Neural crest cell (in vitro differentiated cells): ENCODE data around the gene SLC13A4. TPM values are rescaled to one million over a fixed set of nuclear protein-coding genes. Genes with fewer than 3 reads are reported as not detected.
A peak's percentile ranks its signal among the peaks of the same experiment; 100 is the strongest.
"Not testable (repeated sequence)": the region's sequence is repeated elsewhere in the genome, so short reads cannot be mapped to it uniquely, and the experiment has no call there.

ENCODE experiments used
- DNase-seq: peaks from one replicate; pipeline ENCODE4 v3.0.0; 2021; ENCODE audit warnings: low read depth, mixed read lengths, low spot score
- H3K27ac Mint-ChIP-seq: one replicate; pipeline ENCODE4 v1.8.0; 2021; ENCODE audit warnings: mild to moderate bottlenecking, mixed read lengths; ENCODE audit not compliant: unreplicated experiment
- H3K27me3 Mint-ChIP-seq: 2 replicates; pipeline ENCODE4 v1.8.0; 2021; ENCODE audit warnings: low read depth, mild to moderate bottlenecking, mixed read lengths
- H3K36me3 Mint-ChIP-seq: 2 replicates; pipeline ENCODE4 v1.8.0; 2021; ENCODE audit warnings: low read depth, mild to moderate bottlenecking, mixed read lengths
- H3K4me1 Mint-ChIP-seq: 2 replicates; pipeline ENCODE4 v1.8.0; 2021; ENCODE audit warnings: mixed read lengths
- H3K4me3 Mint-ChIP-seq: one replicate; pipeline ENCODE4 v1.8.0; 2021; ENCODE audit warnings: mild to moderate bottlenecking, mixed read lengths
- H3K9me3 Mint-ChIP-seq: 2 replicates; pipeline ENCODE4 v1.8.0; 2021; ENCODE audit warnings: mixed read lengths
- CTCF ChIP-seq: fragments of 200-600 bp; sonication (generic); conservative IDR thresholded peaks from 2 replicates; pipeline ENCODE4 v1.5.0; 2021; ENCODE audit warnings: antibody characterized with exemption, mild to moderate bottlenecking
- total RNA-seq: library from RNA; stranded (reverse); gene quantifications from 2 replicates; pipeline ENCODE4 v1.2.1, GENCODE V29; 2021

The SLC13A4 gene
- total RNA-seq, 1 donor from 2014 or later = 0.68 TPM

- no peak for TF ChIP-seq CTCF
- peaks cover 4% of the 10 kb centered on the region for H3K36me3 Mint-ChIP-seq
- no peak overlapping the region for H3K27ac Mint-ChIP-seq
- no peak overlapping the region for H3K4me3 Mint-ChIP-seq
- H3K27me3 Mint-ChIP-seq = no peaks in the 10 kb centered on the region
- H3K9me3 Mint-ChIP-seq = no peaks in the 10 kb centered on the region
- DNase-seq = no peak
- H3K4me1 Mint-ChIP-seq = peaks cover 5% of the 10 kb centered on the region
Measured at GRCh38 chr7:135648235-135648634, 79.8 kb downstream of the SLC13A4 start.

DNA sequence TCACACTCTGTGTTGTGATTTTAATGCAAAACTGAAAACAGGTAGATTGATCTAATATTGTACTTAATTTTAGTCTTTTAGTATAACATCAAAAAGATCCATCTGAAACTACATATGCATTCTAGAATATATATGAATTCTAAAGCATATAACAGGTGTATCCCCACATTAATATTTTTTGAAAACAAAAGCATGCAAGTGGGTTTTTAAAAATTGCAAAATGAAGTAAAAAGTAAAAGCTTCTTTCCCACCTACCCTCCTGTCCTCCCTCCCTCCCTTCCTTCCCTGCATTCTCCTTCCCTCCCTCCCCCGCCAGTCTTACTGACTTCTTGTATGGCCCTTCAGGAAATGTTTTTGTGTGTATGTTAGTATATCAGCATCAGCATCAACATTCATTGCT, 80.2 kb downstream of the SLC13A4 start:
- H3K4me1 Mint-ChIP-seq = no peaks in the 10 kb centered on the region
- H3K27ac Mint-ChIP-seq = no peak overlapping the region
- H3K36me3 Mint-ChIP-seq = peaks cover 4% of the 10 kb centered on the region
- no peak for TF ChIP-seq CTCF
- no peaks in the 10 kb centered on the region for H3K27me3 Mint-ChIP-seq
- H3K9me3 Mint-ChIP-seq = no peaks in the 10 kb centered on the region
- no peak for DNase-seq
- H3K4me3 Mint-ChIP-seq = no peak overlapping the region

DNA sequence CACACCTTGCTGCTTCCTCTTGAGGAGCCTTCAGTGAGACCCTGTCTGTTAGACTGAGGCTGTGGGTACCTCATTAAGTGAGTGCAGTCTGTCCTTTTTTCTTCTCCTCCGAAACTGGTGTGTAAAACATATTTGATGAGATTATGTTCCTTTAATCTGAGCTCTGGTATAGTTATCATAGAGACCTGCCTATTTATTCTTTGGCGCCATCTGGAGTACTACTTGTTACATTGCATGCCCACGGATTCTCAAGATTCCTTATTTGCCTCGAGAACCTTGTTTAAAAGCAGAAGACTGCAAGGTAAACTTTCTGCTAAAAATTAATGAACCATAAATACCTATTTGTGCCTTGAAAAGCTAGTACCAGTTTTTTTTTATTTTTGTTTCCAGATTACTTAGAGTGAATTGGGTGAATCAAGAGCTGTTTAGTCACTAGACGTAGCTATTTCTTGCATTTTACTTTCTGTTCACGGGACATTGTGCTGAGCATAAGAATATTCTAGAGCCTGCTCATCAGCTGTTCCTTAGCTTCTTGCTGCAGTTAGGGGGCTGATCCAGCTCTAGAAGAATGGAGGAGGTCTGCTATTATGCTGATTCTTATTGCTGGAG, 82.6 kb downstream of the SLC13A4 start:
- Mint-ChIP-seq H3K4me1 (no peaks in the 10 kb centered on the region), H3K36me3 (peaks cover 10% of the 10 kb centered on the region), H3K9me3 (no peaks in the 10 kb centered on the region), H3K27ac (no peak overlapping the region), H3K4me3 (no peak overlapping the region), H3K27me3 (no peaks in the 10 kb centered on the region)
- no peak for DNase-seq
- peak; percentile 77 for TF ChIP-seq CTCF

DNA sequence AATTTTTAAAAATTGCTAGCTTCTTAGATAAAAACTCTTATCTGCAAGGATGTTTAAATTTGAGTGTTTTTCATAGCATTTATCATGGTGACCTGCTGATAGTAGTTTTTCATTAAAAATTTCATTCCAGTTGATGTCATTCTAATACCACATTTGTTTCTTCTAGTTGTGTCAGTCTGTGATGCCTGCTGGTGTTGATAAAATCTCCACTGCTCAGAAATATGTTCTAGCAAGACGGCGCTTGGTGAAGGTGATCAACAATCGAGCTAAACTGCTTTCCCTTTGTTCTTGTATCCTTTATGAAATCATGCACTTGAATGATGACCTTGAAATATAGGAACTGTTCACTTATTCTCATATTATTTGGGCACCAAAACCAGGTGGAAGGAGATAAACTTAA, 83.3 kb downstream of the SLC13A4 start:
- H3K36me3 Mint-ChIP-seq = peaks cover 14% of the 10 kb centered on the region
- H3K27me3 Mint-ChIP-seq = no peaks in the 10 kb centered on the region
- TF ChIP-seq CTCF = no peak

GRCh38 chr7:135644154-135644553, 83.8 kb downstream of the SLC13A4 start:
- Mint-ChIP-seq H3K36me3 (peaks cover 15% of the 10 kb centered on the region), H3K27ac (no peak overlapping the region), H3K9me3 (no peaks in the 10 kb centered on the region), H3K4me1 (no peaks in the 10 kb centered on the region), H3K27me3 (no peaks in the 10 kb centered on the region), H3K4me3 (no peak overlapping the region)
- TF ChIP-seq CTCF = no peak
- DNase-seq = no peak

More for the DNA sequence above, 83.3 kb downstream of the SLC13A4 start:
- H3K9me3 Mint-ChIP-seq = no peaks in the 10 kb centered on the region
- no peaks in the 10 kb centered on the region for H3K4me1 Mint-ChIP-seq
- H3K4me3 Mint-ChIP-seq = no peak overlapping the region
- no peak for DNase-seq
- H3K27ac Mint-ChIP-seq = no peak overlapping the region

DNA sequence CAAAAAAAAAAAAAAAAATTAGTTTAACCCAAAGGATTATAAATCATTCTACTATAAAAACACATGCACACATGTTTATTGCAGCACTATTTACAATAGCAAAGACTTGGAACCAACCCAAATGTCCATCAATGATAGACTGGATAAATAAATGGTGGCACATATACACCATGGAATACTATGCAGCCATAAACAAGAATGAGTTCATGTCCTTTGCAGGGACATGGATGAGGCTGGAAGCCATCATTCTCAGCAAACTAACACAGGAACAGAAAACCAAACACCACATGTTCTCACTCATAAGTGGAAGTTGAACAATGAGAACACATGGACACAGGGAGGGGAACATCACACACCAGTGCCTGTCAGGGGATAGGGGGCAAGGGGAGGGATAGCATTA, 88.3 kb downstream of the SLC13A4 start:
- H3K27me3 Mint-ChIP-seq, H3K4me1 Mint-ChIP-seq, DNase-seq, H3K27ac Mint-ChIP-seq, H3K4me3 Mint-ChIP-seq, H3K9me3 Mint-ChIP-seq: not testable (repeated sequence)
- H3K36me3 Mint-ChIP-seq = peaks cover 26% of the 10 kb centered on the region
